ENCODE results near the gene CD70.

- TF ChIP-seq, protein P1, sequence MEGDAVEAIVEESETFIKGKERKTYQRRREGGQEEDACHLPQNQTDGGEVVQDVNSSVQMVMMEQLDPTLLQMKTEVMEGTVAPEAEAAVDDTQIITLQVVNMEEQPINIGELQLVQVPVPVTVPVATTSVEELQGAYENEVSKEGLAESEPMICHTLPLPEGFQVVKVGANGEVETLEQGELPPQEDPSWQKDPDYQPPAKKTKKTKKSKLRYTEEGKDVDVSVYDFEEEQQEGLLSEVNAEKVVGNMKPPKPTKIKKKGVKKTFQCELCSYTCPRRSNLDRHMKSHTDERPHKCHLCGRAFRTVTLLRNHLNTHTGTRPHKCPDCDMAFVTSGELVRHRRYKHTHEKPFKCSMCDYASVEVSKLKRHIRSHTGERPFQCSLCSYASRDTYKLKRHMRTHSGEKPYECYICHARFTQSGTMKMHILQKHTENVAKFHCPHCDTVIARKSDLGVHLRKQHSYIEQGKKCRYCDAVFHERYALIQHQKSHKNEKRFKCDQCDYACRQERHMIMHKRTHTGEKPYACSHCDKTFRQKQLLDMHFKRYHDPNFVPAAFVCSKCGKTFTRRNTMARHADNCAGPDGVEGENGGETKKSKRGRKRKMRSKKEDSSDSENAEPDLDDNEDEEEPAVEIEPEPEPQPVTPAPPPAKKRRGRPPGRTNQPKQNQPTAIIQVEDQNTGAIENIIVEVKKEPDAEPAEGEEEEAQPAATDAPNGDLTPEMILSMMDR (IDR thresholded peaks at IDR 0.05; ENCODE audit: extremely low read depth in 1 of 2, insufficient read depth in 1 of 2, low read depth in 1 of 2, low read length in 2 of 2), result no peak
- TF ChIP-seq JUN (IDR thresholded peaks at IDR 0.05; ENCODE audit: borderline replicate concordance, insufficient read depth, insufficient read length, low read depth) (no peak), EZH2 (IDR thresholded peaks at IDR 0.05; ENCODE audit: borderline replicate concordance, low read depth, low read length, severe bottlenecking) (no peak), POLR2A (IDR thresholded peaks at IDR 0.05; ENCODE audit: low read depth, low read length) (no peak), MAX (IDR thresholded peaks at IDR 0.05; ENCODE audit: insufficient read depth, insufficient read length) (no peak), POLR2AphosphoS5 (IDR thresholded peaks at IDR 0.05; ENCODE audit: insufficient read depth, low read depth, low read length) (no peak), GATA2 (IDR thresholded peaks at IDR 0.05; ENCODE audit: insufficient read depth, insufficient read length, low read depth, low read length) (no peak), MYC (IDR thresholded peaks at IDR 0.05; ENCODE audit: low read depth, low read length) (no peak)
These were observed 35.8 kb upstream of the CD70 start for GRCh38 chr19:6626764-6627163.
